ENCODE measurements around the gene CLIC6.

CLIC6 gene

GRCh38 chr21:34737115-34737514, 68.3 kb downstream of the CLIC6 start:
- DNase-seq (ENCODE audit: low read depth) = no peak
- no peak for TF ChIP-seq CTCF (conservative IDR thresholded peaks at IDR 0.05; ENCODE audit: control insufficient read depth, insufficient read depth, low read depth, low read length)
- H3K4me3 ChIP-seq (ENCODE audit: control insufficient read depth, low read depth, low read length) = no peak overlapping the region

GRCh38 chr21:34740198-34740597, 71.4 kb downstream of the CLIC6 start:
- no peak overlapping the region for H3K4me3 ChIP-seq (ENCODE audit: control insufficient read depth, low read depth, low read length)
- DNase-seq (ENCODE audit: low read depth) = no peak
- TF ChIP-seq CTCF (conservative IDR thresholded peaks at IDR 0.05; ENCODE audit: control insufficient read depth, insufficient read depth, low read depth, low read length) = no peak

GRCh38 chr21:34743285-34743684, 74.5 kb downstream of the CLIC6 start:
- no peak overlapping the region for H3K4me3 ChIP-seq (ENCODE audit: control insufficient read depth, low read depth, low read length)
- no peak for DNase-seq (ENCODE audit: low read depth)
- TF ChIP-seq CTCF (conservative IDR thresholded peaks at IDR 0.05; ENCODE audit: control insufficient read depth, insufficient read depth, low read depth, low read length) = no peak

- peak; percentile 9 for TF ChIP-seq CTCF (conservative IDR thresholded peaks at IDR 0.05; ENCODE audit: control insufficient read depth, insufficient read depth, low read depth, low read length)
- peak; percentile 96 for DNase-seq (ENCODE audit: low read depth)
- H3K4me3 ChIP-seq (ENCODE audit: control insufficient read depth, low read depth, low read length) = no peak overlapping the region
These were observed 75.0 kb downstream of the CLIC6 start for GRCh38 chr21:34743831-34744230.

GRCh38 chr21:34744801-34745200, 76.0 kb downstream of the CLIC6 start:
- DNase-seq (ENCODE audit: low read depth) = no peak
- no peak for TF ChIP-seq CTCF (conservative IDR thresholded peaks at IDR 0.05; ENCODE audit: control insufficient read depth, insufficient read depth, low read depth, low read length)
- no peak overlapping the region for H3K4me3 ChIP-seq (ENCODE audit: control insufficient read depth, low read depth, low read length)

- peak; percentile 93 for TF ChIP-seq CTCF (conservative IDR thresholded peaks at IDR 0.05; ENCODE audit: control insufficient read depth, insufficient read depth, low read depth, low read length)
- no peak overlapping the region for H3K4me3 ChIP-seq (ENCODE audit: control insufficient read depth, low read depth, low read length)
- peak; percentile 88 for DNase-seq (ENCODE audit: low read depth)
These were observed 76.9 kb downstream of the CLIC6 start for GRCh38 chr21:34745557-34746255.

GRCh38 chr21:34748862-34749261, 80.1 kb downstream of the CLIC6 start:
- no peak overlapping the region for H3K4me3 ChIP-seq (ENCODE audit: control insufficient read depth, low read depth, low read length)
- no peak for DNase-seq (ENCODE audit: low read depth)
- TF ChIP-seq CTCF (conservative IDR thresholded peaks at IDR 0.05; ENCODE audit: control insufficient read depth, insufficient read depth, low read depth, low read length) = no peak
